HG02884 (cell line): ENCODE measurements around the gene HIP1R.
A peak's percentile ranks its signal among the peaks of the same experiment; 100 is the strongest.
"Not testable (repeated sequence)": the region's sequence is repeated elsewhere in the genome, so short reads cannot be mapped to it uniquely, and the experiment has no call there.

Source experiments
- ATAC-seq: cut with Tn5 transposase; IDR thresholded peaks from one replicate; pipeline ENCODE4 v1.9.1; 2021; ENCODE audit warnings: mild to moderate bottlenecking, moderate library complexity; ENCODE audit not compliant: unreplicated experiment

The HIP1R gene

DNA sequence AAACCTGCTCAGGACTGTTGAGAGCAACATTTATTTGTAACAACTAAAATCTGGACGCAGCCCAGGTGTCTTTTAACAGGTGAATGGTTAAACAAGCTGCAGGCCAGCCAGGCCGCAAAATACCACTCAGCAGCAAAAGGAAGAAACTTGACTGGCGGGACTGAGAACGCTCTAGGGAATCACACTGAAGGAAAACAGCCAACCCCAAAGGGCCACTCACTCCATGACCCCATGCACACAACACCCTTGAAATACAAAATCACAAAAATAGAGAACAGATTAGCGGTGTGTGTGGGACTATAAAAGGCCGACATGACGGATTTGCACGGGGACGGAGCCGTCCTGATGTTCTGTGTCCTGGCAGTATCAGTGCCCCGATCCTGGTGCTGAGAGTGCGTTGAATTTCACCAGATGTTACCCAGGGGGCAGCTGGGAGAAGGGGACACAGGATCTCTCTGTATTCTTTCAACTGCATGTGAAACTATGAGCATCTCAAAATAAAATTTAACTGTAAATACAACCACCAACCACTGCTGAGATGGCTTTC is 37.6 kb downstream of the HIP1R start:
- no peak for ATAC-seq

DNA sequence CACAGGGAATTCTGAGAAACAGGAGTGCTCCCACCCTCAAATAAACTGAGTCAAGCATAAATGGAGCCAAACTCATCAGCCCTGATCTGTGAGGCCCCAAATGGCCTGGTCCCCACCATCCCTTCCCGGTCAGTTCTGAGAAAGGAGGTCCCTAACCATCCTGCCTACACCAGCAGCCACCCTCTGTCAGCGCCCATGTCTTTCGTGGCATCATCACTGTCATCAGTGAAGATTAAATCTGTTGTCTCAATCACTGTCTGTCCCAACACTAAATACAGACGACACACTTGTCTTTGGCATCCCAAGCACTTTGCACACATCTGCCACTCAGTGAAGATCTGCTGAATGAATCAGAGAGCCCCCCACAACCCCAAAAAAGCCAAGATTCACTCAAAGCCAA is 38.3 kb downstream of the HIP1R start:
- no peak for ATAC-seq

DNA sequence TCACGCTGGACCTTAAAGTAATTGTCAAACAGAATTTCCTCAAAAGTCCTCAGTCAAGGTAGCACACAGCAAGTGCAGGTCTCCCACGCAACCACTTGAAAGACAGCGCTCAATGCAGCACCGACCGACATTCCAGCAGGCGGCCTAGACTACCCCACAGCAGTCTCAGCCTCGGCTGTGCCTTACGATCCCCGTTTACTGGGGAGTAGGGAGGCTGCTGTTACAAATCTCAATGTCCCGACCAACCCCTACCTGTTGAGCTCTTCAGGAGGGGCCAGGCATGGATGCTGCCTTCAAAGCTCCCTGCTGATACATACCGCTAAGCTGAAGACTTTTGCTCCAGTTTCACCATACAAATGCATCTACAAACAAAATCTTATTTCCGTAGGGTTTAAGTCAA is 38.8 kb downstream of the HIP1R start:
- ATAC-seq, result no peak

DNA sequence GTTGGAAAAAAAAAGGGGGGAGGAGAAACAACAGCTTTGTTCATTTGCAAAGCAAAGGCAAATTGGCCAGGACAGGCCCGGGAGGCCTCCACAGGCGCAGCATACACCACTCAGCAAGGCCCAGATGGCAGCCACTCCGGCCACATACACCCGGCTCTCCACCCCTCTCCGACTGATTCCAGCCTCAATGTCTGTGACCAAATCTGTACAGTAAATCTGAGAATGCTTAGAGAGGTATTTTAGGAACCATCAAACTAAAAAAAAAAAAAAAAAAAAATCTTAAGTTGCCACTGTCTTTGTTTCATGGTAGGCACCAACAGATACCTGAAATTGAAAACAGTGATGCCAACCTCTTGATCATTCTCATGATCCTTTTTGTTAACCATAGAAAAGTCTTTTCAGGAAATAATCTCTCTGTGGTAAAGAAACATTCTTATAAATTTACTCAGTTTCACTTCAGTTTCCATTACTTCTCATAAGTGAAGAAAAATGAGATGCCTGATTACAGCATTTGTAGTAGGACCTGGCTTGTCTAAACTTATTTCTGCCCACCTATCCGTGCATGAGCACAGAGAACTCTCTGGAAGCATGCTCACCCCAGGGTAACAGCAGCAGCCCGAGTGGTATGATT is 40.4 kb downstream of the HIP1R start:
- no peak for ATAC-seq

DNA sequence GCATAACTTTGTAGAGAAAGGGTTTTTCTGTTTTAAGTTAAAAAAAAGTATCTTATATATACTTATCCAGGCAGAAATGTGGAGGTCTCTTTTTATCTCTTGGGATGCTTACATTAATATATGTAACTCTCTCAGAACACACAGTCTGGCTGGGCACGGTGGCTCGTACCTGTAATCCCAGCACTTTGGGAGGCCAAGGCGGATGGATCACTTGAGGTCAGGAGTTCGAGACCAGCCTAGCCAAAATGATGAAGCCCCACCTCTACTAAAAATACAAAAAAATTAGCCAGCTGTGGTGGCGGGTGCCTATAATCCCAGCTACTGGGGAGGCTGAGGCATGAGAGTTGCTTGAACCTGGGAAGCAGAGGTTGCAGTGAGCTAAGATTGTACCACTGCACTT is 41.0 kb downstream of the HIP1R start:
- ATAC-seq, result not testable (repeated sequence)

DNA sequence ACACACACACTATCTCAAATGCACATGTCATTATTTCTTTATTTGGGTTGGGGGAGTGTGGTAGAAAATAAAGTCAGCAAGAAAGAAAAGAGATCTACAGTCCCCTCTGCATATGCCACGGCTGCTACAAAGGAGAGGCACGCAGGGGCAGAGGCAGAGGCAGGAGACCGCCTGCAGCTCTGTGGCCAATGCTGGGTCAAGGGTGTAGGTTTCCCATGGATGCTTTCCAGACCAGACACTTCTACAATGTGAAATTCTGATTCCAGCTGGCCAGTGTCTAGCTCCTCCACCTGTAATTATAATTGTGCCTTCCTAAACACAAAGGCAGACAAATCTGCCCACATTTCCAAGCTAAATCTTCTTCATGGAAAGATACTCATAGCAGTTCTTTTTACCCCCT is 41.5 kb downstream of the HIP1R start:
- no peak for ATAC-seq

DNA sequence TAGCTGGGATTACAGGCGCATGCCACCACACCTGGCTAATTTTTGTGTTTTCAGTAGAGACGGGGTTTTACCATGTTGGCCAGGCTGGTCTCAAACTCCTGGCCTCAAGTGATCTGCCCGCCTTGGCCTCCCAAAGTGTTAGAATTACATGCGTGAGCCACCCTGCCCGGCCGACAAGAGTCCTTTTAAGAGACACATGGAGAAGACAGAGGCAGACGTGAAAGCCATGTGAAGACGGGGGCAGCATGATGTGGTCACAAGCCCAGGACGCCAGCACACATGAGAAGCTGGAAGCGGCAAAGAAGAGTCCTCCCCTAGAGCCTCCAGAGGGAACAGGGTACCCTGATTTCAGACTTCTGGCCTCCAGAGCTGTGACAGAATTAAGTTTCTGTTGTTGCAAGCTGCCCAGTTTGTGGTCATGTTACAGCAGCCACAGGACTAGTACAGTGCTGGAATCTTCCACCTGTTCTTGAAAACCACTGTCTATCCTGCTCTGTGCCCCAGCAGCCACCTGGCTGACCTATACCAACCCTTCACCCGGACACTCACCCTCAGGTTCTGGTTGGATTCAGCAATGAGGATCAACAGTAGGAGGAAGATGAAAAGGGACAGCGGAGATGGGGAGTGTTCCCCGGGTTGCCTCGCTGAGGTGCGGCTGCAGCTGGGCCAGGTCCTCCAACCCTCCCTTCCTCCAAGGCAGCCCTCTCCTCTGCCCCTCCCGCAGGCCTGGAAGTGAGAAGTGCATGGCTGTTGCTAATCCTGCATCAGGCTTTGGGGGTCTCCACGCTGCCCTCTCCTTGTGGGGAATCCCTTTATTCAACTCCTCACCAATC is 43.7 kb downstream of the HIP1R start:
- ATAC-seq, result no peak

DNA sequence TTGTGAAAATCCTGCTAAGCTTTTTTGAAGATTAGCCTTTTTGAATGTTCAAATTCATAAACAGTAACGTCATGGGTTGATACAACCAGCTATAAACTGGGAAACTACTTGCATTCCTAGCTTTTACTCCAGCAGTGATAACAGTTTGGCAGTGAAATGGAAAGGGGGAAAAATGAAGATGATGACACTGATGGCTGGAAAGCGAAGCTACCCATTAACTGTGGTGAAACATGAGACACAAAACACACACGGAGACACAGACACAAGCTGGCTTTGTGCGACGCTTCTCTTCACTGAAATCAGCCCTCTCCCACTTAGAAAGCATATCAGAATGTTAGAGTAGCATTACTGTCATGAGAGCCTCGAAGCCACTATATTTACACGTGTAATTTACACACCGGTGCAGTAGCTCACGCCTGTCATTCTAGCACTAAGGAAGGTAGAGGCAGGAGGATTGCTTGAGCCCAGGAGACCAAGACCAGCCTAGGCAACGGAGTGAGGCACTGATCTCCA is 45.0 kb downstream of the HIP1R start:
- ATAC-seq, result no peak

DNA sequence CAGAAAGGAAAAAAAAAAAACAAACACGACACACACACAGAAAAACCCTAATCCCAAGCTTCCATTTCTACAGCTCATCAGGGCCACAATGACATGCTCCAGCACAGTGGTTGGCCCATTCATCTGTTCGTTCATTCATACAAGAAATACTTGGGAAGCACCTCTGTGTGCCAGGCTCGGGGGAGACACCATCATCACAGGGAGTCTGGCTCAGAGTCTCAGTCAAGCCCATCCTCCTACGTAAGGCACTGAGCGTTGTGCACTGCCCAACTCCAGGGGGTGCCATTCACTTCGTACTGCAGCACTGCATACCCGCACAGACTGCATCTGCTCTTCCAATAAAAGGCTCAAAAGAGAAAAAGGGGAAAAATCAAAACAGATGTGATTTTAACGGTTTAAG is 45.4 kb downstream of the HIP1R start:
- no peak for ATAC-seq

DNA sequence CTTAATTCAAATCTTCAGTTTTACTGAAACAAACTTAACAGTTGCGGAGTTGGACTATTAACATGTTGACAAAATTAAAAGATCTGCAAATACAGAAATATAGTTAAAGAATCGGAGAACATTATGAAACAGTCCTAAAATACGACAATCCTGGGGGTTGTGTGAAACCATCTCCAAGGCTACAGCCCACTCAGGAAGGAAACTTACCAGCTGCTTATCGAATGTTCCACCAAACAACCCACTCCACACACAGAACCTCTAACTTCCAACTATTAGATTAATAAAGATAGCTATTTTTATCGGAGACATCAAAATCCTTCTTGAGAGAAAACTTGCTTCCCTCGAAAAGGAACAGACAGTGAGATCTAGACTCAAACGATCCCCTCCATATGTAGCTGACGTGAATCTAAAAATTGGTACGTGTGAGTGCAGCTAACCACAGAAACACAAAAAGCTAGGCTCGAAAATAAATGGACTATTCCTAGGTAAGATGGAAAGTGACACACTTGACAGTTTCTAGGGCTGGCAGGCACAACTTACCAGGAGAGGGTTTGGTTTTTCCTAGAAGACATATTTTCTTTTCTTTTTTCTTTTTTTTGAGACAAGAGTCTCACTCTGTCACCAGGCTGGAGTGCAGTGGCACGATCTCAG is 47.8 kb downstream of the HIP1R start:
- ATAC-seq, result no peak

DNA sequence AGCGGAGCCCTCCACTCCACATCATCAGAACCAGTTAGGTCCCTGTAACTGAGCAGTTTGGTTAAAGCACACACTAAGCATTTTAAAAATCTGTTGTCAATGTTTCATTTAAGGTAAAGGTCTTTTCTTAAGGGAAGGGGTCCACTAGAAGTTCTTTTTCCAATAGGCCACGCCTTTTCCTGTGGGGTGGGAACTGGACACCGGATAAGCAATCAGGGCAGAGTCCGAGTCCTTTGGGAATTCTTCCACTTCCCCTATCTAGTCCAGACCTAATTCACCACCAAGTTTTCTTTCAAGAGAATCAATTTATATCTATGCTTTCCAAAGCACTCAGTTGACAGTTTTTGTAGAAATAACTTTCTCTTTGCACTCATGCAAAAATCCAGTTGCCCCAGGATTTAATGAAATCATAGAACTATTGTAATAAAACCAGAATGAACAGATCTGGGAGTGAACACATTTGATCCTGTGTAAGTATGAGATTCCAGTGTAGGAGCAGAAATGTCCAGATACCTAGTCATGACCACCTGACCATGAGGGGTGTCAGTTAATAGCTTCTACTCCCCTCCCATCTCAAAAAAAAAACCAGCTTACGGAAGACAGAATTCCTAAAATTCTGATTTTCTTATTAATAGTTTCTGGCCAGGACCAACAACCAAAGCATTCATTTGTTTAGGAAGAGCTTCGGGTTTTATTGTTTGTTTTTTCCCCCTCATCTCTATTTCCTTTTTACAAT is 49.0 kb downstream of the HIP1R start:
- no peak for ATAC-seq

DNA sequence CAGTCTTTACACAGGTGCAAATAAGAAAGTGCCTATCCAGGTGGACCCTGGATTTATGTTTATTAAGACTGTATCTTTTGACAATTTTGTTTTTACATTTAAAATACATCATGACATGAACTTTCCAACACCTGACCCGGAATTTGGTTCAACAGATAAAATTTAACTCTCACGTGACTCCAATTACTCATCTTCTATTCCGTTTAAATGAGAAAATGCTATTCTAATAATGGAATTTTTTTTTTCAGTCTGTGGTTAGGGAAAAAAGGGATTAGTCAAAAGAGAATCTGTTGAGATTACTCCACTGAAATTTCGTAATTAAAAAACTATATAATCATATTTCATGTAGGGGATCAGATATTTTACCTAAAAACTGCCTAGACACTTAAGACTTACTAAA is 49.6 kb downstream of the HIP1R start:
- ATAC-seq, result no peak

DNA sequence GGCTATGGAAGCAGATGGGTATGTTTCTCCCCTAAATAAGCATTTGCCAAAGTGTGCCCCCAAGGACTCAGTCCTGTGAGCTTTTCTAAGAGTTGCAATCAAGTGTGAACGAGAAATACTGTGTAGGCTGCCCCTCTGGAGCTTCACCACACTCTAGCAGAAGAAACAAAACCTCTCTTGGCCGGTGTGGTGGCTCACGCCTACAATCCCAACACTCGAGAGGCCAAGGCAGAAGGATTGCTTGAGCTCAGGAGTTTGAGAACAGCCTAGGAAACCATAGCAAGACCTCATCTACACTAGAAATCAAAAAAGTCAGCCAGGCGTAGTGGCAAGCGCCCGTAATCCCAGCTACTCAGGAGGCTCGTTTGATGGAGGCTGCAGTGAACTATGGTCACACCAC is 50.9 kb downstream of the HIP1R start:
- no peak for ATAC-seq

DNA sequence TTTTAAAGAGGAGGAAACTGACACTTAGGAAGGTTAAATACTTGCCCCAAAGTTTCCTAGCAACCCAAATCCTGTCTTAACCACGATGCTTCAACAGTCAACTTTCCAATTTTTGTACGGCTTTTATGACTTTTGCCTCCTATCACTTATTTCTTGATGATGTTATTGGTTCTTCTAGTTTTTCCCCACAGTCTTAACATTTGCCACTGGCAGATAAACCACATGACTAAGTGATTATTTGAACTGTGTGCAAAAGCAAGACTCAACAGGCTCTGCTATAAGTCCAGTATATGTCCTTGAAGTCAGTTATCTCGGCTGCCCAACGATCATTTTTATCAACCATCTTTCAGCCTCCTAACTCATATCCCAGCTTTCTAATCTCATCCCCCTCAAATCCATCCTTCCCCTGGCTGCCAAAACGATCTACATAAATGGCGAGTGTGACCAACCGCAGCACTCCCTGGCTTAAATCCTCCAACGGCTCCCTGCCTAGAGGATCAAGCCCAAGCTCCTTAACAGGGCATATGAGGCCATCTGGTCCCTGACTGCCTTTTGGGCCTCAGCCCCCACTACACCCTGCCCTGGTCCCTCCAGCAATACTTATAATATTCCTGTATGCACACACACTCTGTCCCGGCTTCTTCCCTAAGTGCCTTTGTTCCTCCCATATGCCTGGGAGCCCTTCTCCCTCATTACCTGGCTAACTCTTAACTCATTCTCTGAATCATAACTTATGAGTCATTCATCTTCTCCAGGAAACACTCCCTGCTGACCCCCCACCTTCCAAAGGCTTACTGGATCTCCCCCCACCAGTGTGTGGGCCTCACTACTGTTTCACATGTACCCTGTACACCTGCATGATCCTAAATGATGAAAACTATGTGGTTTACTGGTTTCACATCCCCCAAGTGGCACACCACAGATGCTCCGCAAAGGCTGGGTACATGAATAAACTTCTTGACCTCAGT is 51.9 kb downstream of the HIP1R start:
- ATAC-seq, result peak; percentile 76

DNA sequence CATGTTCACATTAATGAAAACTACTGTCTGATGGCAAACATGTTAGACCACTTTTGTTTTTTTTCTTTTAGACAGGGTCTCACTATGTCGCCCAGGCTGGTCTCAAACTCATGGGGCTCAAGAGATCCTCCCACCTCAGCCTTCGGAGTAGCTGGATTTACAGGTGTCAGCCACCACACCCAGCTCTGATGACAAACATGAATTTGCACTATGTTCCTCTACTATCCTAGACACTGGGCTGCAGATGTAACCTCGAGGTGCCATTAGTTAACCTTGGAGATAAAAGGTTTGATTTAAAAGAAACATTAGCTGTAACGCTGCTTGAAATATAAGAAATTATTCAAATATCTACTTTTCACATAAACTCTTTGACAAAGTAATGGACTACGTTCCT is 52.6 kb downstream of the HIP1R start:
- ATAC-seq, result no peak

DNA sequence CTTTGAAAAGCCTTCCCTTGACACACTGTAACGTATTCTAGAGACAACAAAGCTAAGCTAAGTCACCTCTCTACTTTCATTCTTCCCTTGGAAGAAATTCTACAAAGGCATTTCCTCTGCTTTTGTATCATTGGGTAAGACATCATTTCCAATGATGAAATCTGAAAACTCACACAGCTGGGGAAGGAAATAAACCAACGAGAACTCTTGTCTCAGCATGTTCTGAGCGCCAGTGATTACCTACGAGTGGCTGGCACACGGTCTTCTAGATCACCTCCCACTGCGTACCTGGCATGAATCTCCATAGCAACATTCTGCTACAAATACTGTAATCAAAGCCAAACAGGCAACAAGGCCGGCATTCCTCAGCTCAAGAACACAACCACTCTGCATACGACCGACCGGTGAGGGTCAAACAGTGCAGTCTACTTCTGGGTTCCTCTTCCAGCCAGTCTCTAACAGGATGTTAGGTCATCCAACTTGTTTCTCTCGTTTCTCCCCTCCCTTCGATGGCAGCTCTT is 53.0 kb downstream of the HIP1R start:
- no peak for ATAC-seq

DNA sequence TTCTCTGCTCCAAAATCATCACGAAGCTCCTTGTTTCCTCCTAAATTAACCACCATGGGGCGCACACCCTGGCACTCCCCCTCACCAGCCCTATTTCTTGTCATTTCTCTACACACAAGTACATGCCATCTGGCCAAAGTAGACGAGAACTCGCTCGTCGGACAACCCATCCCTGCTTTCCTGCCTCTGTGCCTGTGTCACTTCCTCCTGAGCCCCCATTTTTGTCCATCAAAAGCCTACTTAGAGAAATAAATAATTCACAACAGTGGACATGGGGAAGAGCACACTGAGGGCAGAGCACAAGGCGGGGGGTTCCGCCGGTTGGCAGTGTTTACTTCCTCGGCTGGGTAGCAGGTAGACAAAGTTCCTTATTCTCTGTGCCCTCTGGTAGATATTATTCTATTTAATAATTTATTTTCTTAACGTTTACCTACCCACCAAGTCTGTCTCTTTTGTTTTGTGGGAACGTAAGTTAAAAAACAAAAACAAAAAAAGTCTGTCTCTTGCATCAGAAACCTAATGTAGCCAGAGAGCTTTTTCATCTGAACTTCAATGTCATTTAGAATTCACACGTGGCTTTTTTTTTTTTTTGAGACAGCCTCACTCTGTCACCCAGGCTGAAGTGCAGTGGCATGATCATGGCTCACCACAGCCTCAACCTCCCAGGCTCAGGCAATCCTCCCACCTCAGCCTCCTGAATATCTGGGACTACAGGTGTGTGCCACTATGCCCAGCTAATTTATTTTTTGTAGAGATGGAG is 54.7 kb downstream of the HIP1R start:
- no peak for ATAC-seq

DNA sequence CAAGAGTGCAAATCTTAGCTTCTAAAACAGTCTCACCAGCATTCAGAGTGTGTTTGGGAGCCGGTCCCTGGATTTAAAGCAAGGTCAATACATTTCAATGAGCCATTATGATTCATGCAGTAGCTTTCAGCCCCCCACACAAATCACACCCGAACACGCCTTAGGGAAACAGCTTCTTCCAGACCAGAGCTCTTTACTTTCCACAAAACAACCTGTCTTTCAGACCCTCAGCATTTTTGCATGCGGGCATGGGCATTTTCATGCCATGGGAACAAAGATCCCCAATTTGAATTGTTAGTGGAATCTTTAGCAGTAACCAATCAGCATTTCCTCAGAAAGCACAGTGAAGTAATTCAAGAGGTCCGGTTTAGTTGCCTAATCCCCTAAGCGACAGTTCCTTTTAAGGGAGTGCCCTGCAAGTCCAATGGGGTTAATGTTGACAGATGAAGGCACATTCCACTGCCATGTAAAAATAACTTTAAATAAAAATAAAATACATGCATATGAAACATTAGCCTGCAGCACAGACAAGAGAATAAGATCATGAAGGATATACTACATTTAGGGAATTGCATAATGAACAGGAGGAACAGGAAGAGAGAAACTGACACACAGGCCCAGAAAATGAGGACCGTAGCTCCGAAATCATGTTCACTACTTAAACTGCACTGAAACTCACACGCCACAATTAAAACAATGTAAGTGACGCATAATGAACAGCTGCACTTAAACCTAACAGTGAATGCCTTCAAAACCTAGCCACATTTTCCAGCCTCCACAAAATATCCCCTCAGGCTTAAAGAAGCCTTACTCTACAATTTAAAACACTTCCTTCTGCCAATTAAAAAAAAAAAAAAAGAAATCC is 56.6 kb downstream of the HIP1R start:
- no peak for ATAC-seq
